ENCODE measurements around the gene HEMK1.

GRCh38 chr3:50557915-50558314 is 11.4 kb upstream of the HEMK1 start:
- TF ChIP-seq, protein P1, sequence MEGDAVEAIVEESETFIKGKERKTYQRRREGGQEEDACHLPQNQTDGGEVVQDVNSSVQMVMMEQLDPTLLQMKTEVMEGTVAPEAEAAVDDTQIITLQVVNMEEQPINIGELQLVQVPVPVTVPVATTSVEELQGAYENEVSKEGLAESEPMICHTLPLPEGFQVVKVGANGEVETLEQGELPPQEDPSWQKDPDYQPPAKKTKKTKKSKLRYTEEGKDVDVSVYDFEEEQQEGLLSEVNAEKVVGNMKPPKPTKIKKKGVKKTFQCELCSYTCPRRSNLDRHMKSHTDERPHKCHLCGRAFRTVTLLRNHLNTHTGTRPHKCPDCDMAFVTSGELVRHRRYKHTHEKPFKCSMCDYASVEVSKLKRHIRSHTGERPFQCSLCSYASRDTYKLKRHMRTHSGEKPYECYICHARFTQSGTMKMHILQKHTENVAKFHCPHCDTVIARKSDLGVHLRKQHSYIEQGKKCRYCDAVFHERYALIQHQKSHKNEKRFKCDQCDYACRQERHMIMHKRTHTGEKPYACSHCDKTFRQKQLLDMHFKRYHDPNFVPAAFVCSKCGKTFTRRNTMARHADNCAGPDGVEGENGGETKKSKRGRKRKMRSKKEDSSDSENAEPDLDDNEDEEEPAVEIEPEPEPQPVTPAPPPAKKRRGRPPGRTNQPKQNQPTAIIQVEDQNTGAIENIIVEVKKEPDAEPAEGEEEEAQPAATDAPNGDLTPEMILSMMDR (IDR thresholded peaks at IDR 0.05), result no peak
- TF ChIP-seq POLR2A (IDR thresholded peaks at IDR 0.05), result no peak

Data from breast epithelium (tissue), 3 donors.